ENCODE results near the gene APH1B.

The APH1B gene

GRCh38 chr15:63306492-63307073 is 29.2 kb downstream of the APH1B start:
- no peak for TF ChIP-seq MAX (IDR thresholded peaks at IDR 0.05)
- TF ChIP-seq REST (IDR thresholded peaks at IDR 0.05; ENCODE audit: low read depth): no peak
- TF ChIP-seq EP300 (IDR thresholded peaks at IDR 0.05; ENCODE audit: borderline replicate concordance): no peak
- TF ChIP-seq CEBPB (IDR thresholded peaks at IDR 0.05): no peak
- TF ChIP-seq ZBTB7A (IDR thresholded peaks at IDR 0.05; ENCODE audit: low read depth): no peak
- TF ChIP-seq CREB1 (IDR thresholded peaks at IDR 0.05; ENCODE audit: low read depth): no peak
- TF ChIP-seq RAD21 (IDR thresholded peaks at IDR 0.05; ENCODE audit: low read depth): no peak

GRCh38 chr15:63308491-63308890 is 31.1 kb downstream of the APH1B start:
- no peak for TF ChIP-seq EP300 (IDR thresholded peaks at IDR 0.05; ENCODE audit: borderline replicate concordance)
- no peak for TF ChIP-seq MAX (IDR thresholded peaks at IDR 0.05)
- no peak for TF ChIP-seq CREB1 (IDR thresholded peaks at IDR 0.05; ENCODE audit: low read depth)
- no peak for TF ChIP-seq CEBPB (IDR thresholded peaks at IDR 0.05)
- TF ChIP-seq REST (IDR thresholded peaks at IDR 0.05; ENCODE audit: low read depth): no peak

- TF ChIP-seq ZBTB7A (IDR thresholded peaks at IDR 0.05; ENCODE audit: low read depth) (no peak), EGR1 (IDR thresholded peaks at IDR 0.05) (no peak), EP300 (IDR thresholded peaks at IDR 0.05; ENCODE audit: borderline replicate concordance) (no peak), USF1 (IDR thresholded peaks at IDR 0.05) (no peak), RAD21 (IDR thresholded peaks at IDR 0.05; ENCODE audit: low read depth) (no peak), FOXM1 (IDR thresholded peaks at IDR 0.05; ENCODE audit: borderline replicate concordance, low read depth) (no peak), TAF1 (IDR thresholded peaks at IDR 0.05; ENCODE audit: low read depth) (no peak), MAX (IDR thresholded peaks at IDR 0.05) (no peak), TCF12 (IDR thresholded peaks at IDR 0.05; ENCODE audit: low read depth) (no peak), CREB1 (IDR thresholded peaks at IDR 0.05; ENCODE audit: low read depth) (no peak), REST (IDR thresholded peaks at IDR 0.05; ENCODE audit: low read depth) (no peak), TEAD4 (IDR thresholded peaks at IDR 0.05) (no peak), NFIC (IDR thresholded peaks at IDR 0.05) (no peak), YY1 (IDR thresholded peaks at IDR 0.05; ENCODE audit: low read depth) (no peak), CEBPB (IDR thresholded peaks at IDR 0.05) (no peak)
Observed at GRCh38 chr15:63308947-63309346, 31.5 kb downstream of the APH1B start.

- TF ChIP-seq RAD21 (IDR thresholded peaks at IDR 0.05; ENCODE audit: low read depth): no peak
- TF ChIP-seq TEAD4 (IDR thresholded peaks at IDR 0.05): no peak
- TF ChIP-seq EP300 (IDR thresholded peaks at IDR 0.05; ENCODE audit: borderline replicate concordance): no peak
- no peak for TF ChIP-seq FOXM1 (IDR thresholded peaks at IDR 0.05; ENCODE audit: borderline replicate concordance, low read depth)
- no peak for TF ChIP-seq USF1 (IDR thresholded peaks at IDR 0.05)
- TF ChIP-seq CEBPB (IDR thresholded peaks at IDR 0.05): no peak
- TF ChIP-seq ZBTB7A (IDR thresholded peaks at IDR 0.05; ENCODE audit: low read depth): no peak
- no peak for TF ChIP-seq MAX (IDR thresholded peaks at IDR 0.05)
- TF ChIP-seq YY1 (IDR thresholded peaks at IDR 0.05; ENCODE audit: low read depth): no peak
- no peak for TF ChIP-seq EGR1 (IDR thresholded peaks at IDR 0.05)
- no peak for TF ChIP-seq NFIC (IDR thresholded peaks at IDR 0.05)
- TF ChIP-seq TAF1 (IDR thresholded peaks at IDR 0.05; ENCODE audit: low read depth): no peak
- TF ChIP-seq TCF12 (IDR thresholded peaks at IDR 0.05; ENCODE audit: low read depth): no peak
- no peak for TF ChIP-seq REST (IDR thresholded peaks at IDR 0.05; ENCODE audit: low read depth)
- TF ChIP-seq CREB1 (IDR thresholded peaks at IDR 0.05; ENCODE audit: low read depth): no peak
Observed at GRCh38 chr15:63310646-63311045, 33.2 kb downstream of the APH1B start.

Data from Ishikawa (cell line).